HPDE6-E6E7 (cell line): Measurements from ENCODE around the gene ZNF200.
A peak's percentile ranks its signal among the peaks of the same experiment; 100 is the strongest.
"Not testable (repeated sequence)": the region's sequence is repeated elsewhere in the genome, so short reads cannot be mapped to it uniquely, and the experiment has no call there.

ENCODE experiments used
- DNase-seq: peaks from one replicate; pipeline ENCODE4 v3.0.0; 2011; ENCODE audit warnings: missing footprints; ENCODE audit errors: extremely low spot score

ZNF200 gene

GRCh38 chr16:3202903-3203539, 31.9 kb downstream of the ZNF200 start:
- DNase-seq, result no peak

- DNase-seq, result no peak
These were observed 36.5 kb downstream of the ZNF200 start for GRCh38 chr16:3198334-3199072.

- not testable (repeated sequence) for DNase-seq
These were observed 37.1 kb downstream of the ZNF200 start for GRCh38 chr16:3197694-3198333.

DNA sequence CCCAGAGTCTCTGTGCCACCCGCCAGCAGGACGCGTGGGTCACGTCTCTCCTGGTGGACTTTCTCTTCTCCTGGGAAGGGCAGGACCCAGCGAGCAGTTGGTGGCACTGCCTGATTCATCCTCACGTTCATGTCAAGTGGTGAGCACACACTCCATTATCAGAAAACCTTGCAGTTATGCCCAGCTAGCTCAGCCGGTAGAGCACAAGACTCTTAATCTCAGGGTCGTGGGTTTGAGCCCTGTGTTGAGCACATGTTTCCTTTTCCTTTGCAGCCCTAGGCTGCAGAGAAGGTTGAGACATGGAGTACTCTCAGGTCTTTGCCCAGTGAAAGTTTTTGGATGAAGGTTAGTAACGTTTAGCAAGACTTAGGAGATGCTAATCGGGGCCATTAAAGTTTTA, 39.0 kb downstream of the ZNF200 start:
- DNase-seq, result no peak

DNA sequence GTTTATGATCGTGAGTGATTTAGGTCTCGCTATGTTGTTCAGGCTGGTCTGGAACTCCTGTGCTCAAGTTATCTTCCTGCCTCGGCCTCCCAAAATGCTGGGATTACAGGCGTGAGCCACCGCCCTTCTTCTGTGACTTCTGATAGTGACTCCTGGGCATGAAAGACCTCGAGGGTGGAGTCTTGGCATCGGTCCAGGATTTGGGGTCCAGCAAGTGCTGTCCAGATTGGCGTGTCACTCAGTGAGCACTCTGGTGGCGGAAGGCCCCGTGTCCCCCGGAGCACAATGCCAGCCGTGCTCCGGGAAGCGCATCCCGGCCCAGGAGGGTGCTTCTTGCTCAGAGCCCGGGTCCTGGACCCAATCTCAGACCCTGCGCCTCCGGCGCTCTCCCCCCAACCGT, 40.2 kb downstream of the ZNF200 start:
- no peak for DNase-seq

DNA sequence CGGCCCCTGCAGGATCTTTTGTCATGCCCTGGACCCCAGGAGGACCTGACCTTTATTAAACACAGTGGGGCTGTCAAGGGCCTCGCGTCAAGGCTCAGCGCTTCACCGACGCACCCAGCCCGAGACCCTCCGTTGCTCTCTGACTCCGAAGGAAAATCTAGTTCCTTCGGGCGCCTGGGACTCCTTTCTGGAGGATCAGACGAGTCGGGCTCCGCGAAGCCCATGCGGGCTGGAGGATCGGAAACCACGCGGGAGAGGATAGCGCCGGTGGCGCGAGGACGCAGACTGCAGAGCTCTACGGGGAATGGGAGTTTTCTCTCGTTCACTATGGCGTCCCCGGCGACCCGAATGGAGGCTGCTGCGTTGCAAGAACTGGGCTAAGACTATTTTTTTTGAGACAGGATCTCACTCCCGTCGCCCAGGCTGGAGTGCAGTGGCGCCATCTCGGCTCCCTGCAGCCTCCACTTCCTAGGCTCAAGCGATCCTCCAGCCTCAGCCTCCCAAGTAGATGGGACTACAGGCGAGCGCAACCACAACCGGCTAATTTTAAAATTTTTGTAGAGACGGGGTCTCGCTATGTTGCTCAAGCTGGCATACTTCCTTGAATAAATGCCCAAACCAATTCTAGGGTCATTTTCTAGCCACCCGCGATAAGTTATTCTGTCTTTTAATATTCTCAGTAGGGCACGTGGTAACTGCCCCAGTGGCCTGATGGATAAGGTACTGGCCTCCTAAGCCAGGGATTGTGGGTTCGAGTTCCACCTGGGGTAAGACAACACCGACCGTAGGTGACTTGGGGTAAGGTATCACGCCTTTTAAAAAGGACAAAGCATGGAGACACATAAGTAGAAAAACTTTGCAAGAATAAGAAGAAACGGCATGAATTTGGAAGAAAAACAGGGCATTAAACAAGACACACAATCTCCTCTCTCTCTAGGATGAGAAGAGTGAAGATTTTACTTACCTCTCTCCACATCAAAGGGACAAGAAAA, 41.4 kb downstream of the ZNF200 start:
- no peak for DNase-seq

GRCh38 chr16:3192476-3193019, 42.4 kb downstream of the ZNF200 start:
- DNase-seq, result no peak

- no peak for DNase-seq
These were observed 44.0 kb downstream of the ZNF200 start for GRCh38 chr16:3190949-3191353.

DNA sequence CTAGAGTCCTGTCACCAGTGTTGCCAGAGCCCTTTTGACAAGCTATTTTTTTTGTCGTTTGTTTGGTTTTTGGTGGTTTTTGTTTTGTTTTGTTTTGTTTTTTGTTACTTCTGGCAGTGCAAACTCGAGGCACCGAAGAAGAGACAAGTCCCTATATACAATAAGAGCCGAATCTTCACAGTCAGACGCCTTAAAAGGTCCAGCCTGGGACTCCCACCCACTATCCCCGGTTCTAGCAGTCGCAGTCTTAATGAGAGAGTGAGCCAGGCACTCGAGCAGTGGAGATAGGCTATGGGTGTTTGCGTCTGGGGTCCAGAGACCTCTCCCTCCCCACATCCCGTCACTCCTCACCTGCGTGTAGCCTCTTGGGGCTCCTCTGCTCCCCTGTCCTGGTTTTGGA, 45.1 kb downstream of the ZNF200 start:
- no peak for DNase-seq

DNA sequence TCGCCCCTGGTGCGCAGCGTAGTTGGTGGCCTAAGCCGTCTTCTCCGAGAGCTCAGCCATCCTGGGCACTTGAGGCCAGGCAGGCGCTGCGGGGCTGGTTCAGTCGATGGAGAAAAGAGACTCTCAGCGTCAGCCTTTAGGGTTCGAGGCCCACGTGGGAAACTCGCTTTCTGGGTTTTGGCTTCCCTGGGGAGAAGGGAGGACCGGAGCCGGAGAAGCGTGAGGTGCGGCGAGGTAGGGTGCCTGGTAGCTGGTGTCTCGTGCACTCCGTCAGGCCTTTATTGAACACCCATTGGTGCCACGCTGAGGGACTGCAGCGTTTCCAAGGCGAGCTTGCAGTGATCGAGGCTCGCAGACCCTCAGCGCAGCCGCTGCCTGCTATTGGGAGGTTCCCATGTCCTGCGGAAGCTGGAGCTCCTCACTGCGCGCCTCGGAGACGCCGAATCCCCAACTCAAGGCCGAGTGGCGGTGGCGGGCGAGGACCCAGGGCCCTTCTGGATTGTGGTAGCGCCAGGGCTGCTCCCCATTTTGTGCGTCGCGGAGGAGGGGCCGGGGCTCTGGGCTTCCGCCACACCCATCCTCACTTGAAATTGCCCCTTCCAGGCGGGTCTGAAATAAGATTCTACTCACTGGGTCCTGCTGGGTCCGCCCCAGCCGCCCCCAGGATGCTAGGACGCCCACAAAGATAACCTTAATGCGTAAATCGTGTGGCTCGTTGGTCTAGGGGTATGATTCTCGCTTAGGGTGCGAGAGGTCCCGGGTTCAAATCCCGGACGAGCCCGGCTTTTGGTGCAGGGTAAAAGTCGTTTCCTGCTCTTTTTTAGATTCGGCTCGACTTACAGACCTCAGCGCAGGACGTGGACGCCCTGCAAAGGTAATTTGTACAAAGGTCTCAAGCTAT, 45.8 kb downstream of the ZNF200 start:
- peak; percentile 60 for DNase-seq

GRCh38 chr16:3188675-3188924, 46.4 kb downstream of the ZNF200 start:
- DNase-seq, result no peak

GRCh38 chr16:3187798-3188674, 46.9 kb downstream of the ZNF200 start, which contains the start of gene OR1F1:
Gene OR1F1 (plus strand): TSS chr16:3188204.
- no peak for DNase-seq

DNA sequence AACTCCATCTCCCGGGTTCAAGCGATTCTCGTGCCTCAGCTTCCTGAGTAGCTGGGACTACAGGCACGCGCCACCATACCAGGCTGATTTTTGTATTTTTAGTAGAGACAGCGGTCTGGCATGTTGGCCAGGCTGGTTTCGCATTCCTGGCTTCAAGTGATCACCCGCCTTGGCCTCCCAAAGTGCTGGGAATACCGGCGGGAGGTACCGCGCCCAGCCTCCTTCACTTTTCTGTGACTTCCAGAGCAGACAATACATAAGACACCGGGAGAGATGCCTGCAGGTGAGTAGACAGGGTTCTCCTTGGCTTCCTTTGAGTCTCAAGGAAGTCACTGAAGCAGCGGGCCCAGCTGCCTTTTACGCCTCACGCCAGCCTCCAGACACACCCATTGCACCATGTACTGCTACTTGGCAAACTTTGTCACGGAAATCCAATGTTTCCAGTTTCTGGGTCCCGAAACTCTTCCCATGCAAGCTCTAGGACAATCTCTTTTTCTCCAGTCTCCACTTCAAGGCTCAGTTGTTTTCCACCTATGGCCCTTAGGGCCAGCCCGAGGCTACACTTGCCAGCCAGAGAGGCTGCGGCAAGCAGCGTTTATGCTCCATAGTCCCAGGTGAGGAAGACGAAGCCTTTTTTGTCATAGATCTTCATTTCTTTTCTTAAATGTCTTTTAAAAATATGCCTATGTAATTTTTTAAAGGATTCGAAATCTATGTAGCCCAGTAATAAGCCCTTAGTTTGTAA, 47.8 kb downstream of the ZNF200 start:
- DNase-seq, result no peak

GRCh38 chr16:3183445-3184139, 51.4 kb downstream of the ZNF200 start:
- no peak for DNase-seq

DNA sequence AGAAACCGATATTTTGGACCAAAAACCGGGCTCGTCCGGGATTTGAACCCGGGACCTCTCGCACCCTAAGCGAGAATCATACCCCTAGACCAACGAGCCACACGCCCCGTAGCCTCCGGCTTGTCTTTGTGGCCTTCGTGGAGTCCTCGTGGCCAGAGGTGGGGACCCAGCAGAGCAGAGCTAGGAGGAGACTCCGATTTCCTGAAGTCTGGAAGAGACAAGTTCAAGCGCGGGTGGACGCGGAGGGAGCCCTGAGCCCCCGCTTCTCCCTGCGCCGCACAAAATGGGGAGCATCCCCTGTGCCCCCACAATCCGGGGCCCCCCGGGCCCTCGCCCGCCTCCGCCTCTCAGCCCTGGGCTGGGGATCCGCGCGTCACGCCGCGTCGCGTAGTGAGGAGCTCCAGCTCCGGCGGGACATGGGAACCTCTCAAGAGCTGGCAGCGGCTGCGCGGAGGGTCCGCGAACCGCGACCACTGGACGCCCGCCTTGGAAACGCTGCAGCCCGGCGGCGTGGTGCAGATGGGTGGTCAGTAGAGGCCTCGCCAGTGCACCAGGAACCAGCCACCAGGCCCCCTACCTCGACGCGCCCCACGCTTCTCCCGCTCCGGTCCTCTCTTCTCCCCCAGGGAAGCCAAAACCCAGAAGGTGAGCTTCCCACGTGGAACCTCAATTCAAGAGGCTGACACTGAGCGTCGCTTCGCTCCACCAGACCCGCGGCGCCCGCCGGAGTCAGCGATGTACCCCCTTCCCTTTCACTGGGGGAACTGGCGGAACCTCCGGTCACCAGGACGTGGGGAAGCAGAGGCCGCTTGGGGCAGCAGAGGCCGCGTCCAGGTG, 52.1 kb downstream of the ZNF200 start:
- peak; percentile 69 for DNase-seq

- DNase-seq, result not testable (repeated sequence)
These were observed 52.7 kb downstream of the ZNF200 start for GRCh38 chr16:3182293-3182607.

DNA sequence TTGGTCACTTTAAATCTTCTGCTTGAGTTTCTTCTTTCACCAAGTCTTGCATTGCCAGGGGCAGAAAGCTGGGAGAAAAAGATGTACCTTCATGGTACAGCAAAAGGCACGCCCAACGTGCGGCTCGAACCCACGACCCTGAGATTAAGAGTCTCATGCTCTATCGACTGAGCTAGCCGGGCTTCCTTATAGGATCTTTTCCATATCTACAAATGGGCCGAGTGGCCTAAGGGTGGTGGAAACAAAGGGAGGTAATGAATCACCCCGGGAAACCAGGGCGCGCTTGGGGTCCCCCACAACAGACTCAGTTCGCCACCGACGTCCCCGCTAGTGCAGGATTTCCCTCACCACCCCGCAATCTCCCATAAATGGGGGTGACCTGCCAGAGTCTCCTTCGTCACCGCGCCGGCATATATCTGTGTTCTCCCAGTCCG, 54.5 kb downstream of the ZNF200 start:
- DNase-seq, result no peak

GRCh38 chr16:3179651-3180050, 55.3 kb downstream of the ZNF200 start:
- DNase-seq, result no peak
